Uterus (tissue), 4 donors: ENCODE results near the gene BCKDHB. TPM values are rescaled to one million over a fixed set of nuclear protein-coding genes. Genes with fewer than 3 reads are reported as not detected.
"Not testable (repeated sequence)": the region's sequence is repeated elsewhere in the genome, so short reads cannot be mapped to it uniquely, and the experiment has no call there.

ENCODE experiments used
- DNase-seq, 2 donors: peaks; one replicate each; pipeline ENCODE4 v3.0.0-alpha.2; 2019 to 2020
- H3K27ac ChIP-seq, 2 donors: fragments of 200-600 bp; sonication (generic); 1 replicate in 1 of 2; 2 replicates in 1 of 2; pipeline ENCODE4 v1.5.1; 2016 to 2018
- H3K27me3 ChIP-seq, 2 donors: fragments of 200-600 bp; sonication (generic); one replicate each; pipeline ENCODE4 v1.5.1; 2018 to 2019; ENCODE audit warnings: control low read depth in 1 of 2
- H3K36me3 ChIP-seq, 2 donors: fragments of 200-600 bp; sonication (generic); one replicate each; pipeline ENCODE4 v1.5.1; 2019; ENCODE audit warnings: control low read depth in 1 of 2
- H3K4me1 ChIP-seq, 2 donors: fragments of 200-600 bp; sonication (generic); one replicate each; pipeline ENCODE4 v1.5.1; 2018 to 2019; ENCODE audit warnings: control low read depth in 1 of 2
- H3K4me3 ChIP-seq, 2 donors: fragments of 200-600 bp; sonication (generic); 1 replicate in 1 of 2; 2 replicates in 1 of 2; pipeline ENCODE4 v1.5.1; 2018 to 2019; ENCODE audit warnings: mild to moderate bottlenecking in 1 of 2
- H3K9me3 ChIP-seq, 2 donors: fragments of 200-600 bp; sonication (generic); one replicate each; pipeline ENCODE4 v1.5.1; 2019; ENCODE audit warnings: control low read depth in 1 of 2
- POLR2A ChIP-seq, 2 donors: fragments of 450-650 bp; IDR thresholded peaks; one replicate each; pipeline ENCODE4 v1.6.1; 2016; ENCODE audit warnings: antibody characterized with exemption in 2 of 2, mild to moderate bottlenecking in 1 of 2, moderate library complexity in 1 of 2
- intact Hi-C: fragments of 100-400 bp; cut with DNase I; formaldehyde crosslinking; loops from one replicate; pipeline ENCODE4 v1.15.1; 2023; ENCODE audit warnings: low total_unique reads
- total RNA-seq, 4 donors: library from RNA; depleted of rRNA in 3 of 4; stranded (reverse); fragments of >200 nt in 3 of 4; gene quantifications; one replicate each; pipeline versions ENCODE4 v1.1.0 to v1.2.4, GENCODE V29; 2014 to 2023
- TF ChIP-seq, protein P1 (sequence below), 4 experiments: fragments of 200-600 bp in 2 of 4; fragments of 450-650 bp in 2 of 4; sonication (generic) in 2 of 4; IDR thresholded peaks; one replicate each; pipeline ENCODE4 v1.5.1; 2016 to 2019; ENCODE audit warnings: antibody characterized with exemption in 4 of 4, mild to moderate bottlenecking in 2 of 4, moderate library complexity in 1 of 4
- donor health status: DM: yes; HTN: yes; CAD: no.

Gene BCKDHB
- total RNA-seq, 4 donors from 2014 or later, result 7.2 to 35.5 (median 13.2) TPM

DNA sequence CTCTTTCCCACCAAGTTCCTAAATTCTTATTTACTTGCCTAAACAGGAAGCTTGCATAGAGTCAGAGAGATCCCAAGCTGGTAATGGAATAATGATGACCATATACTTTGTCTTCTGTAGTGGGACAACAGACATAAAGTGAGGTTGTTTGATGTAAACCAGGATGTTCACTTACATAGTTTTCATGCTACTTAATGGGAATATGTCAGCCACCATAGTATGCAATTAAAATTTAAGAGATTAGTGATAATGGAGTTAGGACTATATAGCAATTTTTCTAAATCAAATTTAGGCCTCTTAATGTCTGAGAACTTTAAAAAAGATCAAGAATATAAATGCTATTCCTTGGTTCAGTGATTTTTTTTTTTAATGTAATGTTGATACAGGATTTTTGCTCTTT is 180.6 kb downstream of the BCKDHB start:
- intact Hi-C loops, result no loop called here
- no peaks in the 10 kb centered on the region for H3K27me3 ChIP-seq
- TF ChIP-seq, protein P1, sequence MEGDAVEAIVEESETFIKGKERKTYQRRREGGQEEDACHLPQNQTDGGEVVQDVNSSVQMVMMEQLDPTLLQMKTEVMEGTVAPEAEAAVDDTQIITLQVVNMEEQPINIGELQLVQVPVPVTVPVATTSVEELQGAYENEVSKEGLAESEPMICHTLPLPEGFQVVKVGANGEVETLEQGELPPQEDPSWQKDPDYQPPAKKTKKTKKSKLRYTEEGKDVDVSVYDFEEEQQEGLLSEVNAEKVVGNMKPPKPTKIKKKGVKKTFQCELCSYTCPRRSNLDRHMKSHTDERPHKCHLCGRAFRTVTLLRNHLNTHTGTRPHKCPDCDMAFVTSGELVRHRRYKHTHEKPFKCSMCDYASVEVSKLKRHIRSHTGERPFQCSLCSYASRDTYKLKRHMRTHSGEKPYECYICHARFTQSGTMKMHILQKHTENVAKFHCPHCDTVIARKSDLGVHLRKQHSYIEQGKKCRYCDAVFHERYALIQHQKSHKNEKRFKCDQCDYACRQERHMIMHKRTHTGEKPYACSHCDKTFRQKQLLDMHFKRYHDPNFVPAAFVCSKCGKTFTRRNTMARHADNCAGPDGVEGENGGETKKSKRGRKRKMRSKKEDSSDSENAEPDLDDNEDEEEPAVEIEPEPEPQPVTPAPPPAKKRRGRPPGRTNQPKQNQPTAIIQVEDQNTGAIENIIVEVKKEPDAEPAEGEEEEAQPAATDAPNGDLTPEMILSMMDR (IDR thresholded peaks at IDR 0.05), result no peak
- no peak for TF ChIP-seq POLR2A (IDR thresholded peaks at IDR 0.05)
- H3K4me3 ChIP-seq, result no peak overlapping the region
- no peaks in the 10 kb centered on the region for H3K36me3 ChIP-seq
- H3K27ac ChIP-seq, result no peak overlapping the region
- H3K4me1 ChIP-seq, result no peaks in the 10 kb centered on the region
- DNase-seq, result no peak
- H3K9me3 ChIP-seq, result no peaks in the 10 kb centered on the region

DNA sequence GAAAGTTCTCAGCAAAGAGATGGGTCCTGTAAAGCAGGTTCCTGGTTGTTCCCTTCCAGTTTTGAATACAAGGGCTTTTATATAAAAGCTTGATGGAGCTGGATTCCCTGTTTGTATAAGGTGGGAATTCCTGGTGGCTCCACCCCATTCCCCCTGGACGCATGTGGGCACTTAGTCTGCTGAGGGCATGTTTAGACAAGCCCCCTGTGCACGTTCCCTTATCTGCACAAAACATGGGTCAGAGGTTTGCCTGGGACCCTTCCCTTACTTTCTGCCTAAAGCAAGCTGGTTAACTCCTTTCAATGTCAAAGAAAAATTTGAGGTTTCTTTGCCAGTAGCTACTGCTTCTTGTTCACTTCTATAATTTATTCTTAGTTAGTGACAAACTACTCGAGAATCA is 181.1 kb downstream of the BCKDHB start:
- no peak for TF ChIP-seq POLR2A (IDR thresholded peaks at IDR 0.05)
- TF ChIP-seq, protein P1 (IDR thresholded peaks at IDR 0.05), result no peak
- no peak overlapping the region for H3K4me3 ChIP-seq
- no peak for DNase-seq
- H3K4me1 ChIP-seq, result no peaks in the 10 kb centered on the region
- no peaks in the 10 kb centered on the region for H3K9me3 ChIP-seq
- H3K27ac ChIP-seq, result no peak overlapping the region
- intact Hi-C loops, result no loop called here
- H3K36me3 ChIP-seq, result no peaks in the 10 kb centered on the region
- H3K27me3 ChIP-seq, result no peaks in the 10 kb centered on the region

DNA sequence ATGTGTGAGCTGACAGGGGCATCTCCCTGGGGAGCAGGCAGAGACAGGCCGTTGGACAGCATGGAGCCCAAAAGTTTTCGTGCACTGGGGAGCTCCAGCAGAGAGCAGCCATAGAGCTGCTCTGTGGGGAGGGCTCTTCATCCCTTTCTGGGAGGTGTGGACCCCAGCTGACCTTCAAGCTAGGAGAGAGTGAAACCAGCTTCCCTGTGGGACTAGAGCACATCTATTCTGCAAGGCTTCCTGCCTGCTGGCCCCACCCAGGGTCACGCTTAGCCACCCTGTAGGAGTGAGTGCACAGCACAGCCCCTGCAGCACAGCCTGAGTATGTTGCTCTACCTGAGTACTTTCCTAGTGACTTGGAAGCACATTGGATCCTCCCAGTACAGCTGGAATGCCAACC is 183.3 kb downstream of the BCKDHB start:
- H3K27me3 ChIP-seq, result no peaks in the 10 kb centered on the region
- no peaks in the 10 kb centered on the region for H3K36me3 ChIP-seq
- no peaks in the 10 kb centered on the region for H3K4me1 ChIP-seq
- intact Hi-C loops, result no loop called here
- no peak overlapping the region for H3K27ac ChIP-seq
- peaks cover 0 to 6% of the 10 kb centered on the region in 2 donors for H3K9me3 ChIP-seq
- no peak overlapping the region for H3K4me3 ChIP-seq
- TF ChIP-seq, protein P1 (IDR thresholded peaks at IDR 0.05), result no peak
- no peak for TF ChIP-seq POLR2A (IDR thresholded peaks at IDR 0.05)
- DNase-seq, result no peak

DNA sequence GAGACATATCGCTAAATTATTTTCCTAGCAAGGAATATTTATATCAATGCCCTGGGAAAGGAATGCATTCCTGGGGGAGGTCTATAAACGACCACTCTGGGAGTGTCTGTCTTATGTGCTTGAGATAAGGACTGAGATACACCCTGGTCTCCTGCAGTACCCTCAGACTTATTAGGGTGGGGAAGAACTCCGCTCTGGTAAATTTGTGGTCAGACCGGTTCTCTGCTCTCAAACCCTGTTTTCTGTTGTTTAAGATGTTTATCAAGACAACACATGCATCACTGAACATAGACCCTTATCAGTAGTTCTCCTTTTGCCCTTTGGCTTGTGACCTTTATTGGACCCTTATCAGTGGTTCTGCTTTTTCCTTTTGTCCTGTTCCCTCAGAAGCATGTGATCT is 188.1 kb downstream of the BCKDHB start:
- H3K36me3 ChIP-seq, H3K9me3 ChIP-seq, H3K4me3 ChIP-seq, H3K27ac ChIP-seq, H3K27me3 ChIP-seq, H3K4me1 ChIP-seq, DNase-seq, intact Hi-C loops: not testable (repeated sequence)

DNA sequence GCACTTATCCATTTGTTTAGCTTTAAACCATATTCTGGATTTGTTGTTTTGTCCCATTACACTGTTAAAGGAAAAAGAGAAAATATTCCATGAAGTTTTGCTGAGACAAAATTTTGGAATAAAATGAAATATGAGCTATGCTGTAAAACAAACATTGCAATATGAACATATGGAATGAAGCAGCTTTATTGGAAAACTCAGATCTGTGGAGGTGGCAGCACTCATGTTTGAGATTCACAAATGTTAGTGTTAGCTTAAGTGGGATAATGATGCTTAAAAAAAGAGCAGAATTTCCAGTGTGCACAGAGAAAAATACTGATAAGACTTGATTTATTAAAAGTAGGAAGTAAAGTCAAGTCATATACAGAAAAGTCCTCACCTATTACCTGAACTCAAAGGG is 196.2 kb downstream of the BCKDHB start:
- Histone ChIP-seq H3K36me3 (no peaks in the 10 kb centered on the region), H3K27ac (no peak overlapping the region), H3K9me3 (no peaks in the 10 kb centered on the region), H3K27me3 (no peaks in the 10 kb centered on the region), H3K4me3 (no peak overlapping the region), H3K4me1 (no peaks in the 10 kb centered on the region)
- DNase-seq, result no peak
- TF ChIP-seq POLR2A (IDR thresholded peaks at IDR 0.05), result no peak
- intact Hi-C loops, result no loop called here

DNA sequence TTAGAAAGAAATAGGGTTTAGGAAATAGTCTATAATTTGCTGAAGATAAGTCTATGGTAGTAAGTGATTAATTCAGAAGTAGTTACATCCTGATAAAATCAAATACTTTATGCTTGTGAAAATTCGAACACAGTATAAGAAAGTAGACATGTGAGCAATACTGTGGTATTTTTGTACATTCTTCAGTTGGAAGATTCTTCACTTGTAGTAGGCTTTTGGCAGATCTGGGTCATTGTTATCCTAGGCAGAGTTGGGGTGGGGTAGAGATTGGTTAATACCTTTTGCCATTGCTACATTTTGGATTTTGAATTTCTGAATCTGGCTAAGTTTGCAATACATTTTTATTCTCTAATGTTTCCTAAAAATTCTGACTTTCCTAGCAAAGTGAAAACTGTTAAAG is 197.5 kb downstream of the BCKDHB start:
- intact Hi-C loops, result no loop called here
- no peak overlapping the region for H3K4me3 ChIP-seq
- H3K4me1 ChIP-seq, result no peaks in the 10 kb centered on the region
- no peaks in the 10 kb centered on the region for H3K36me3 ChIP-seq
- no peak overlapping the region for H3K27ac ChIP-seq
- TF ChIP-seq, protein P1 (IDR thresholded peaks at IDR 0.05), result no peak
- TF ChIP-seq POLR2A (IDR thresholded peaks at IDR 0.05), result no peak
- H3K9me3 ChIP-seq, result no peaks in the 10 kb centered on the region
- DNase-seq, result no peak
- H3K27me3 ChIP-seq, result no peaks in the 10 kb centered on the region
